Endothelial cell of umbilical vein (primary cell): Measurements from ENCODE around the gene KIAA1217. TPM values are rescaled to one million over a fixed set of nuclear protein-coding genes. Genes with fewer than 3 reads are reported as not detected.
A peak's percentile ranks its signal among the peaks of the same experiment; 100 is the strongest.

Source experiments
- BruUV-seq: library from RNA; stranded (reverse); fragments of 400-500 nt; replicated peaks from 2 replicates; lab custom pipeline; 2021; lab: Mats Ljungman, UMichigan
- CTCF ChIA-PET: fragments of 300-600, 350-600 bp; sonication (Branson Sonifier 250); formaldehyde crosslinking; loops from one replicate; lab custom pipeline; 2021; ENCODE audit warnings: antibody characterized with exemption, inconsistent platforms; lab: Charles Lee
- POLR2A ChIA-PET: fragments of 300-600, 350-600 bp; sonication (Branson Sonifier 250); formaldehyde crosslinking; loops from one replicate; lab custom pipeline; 2021; ENCODE audit warnings: antibody characterized with exemption, inconsistent platforms; lab: Charles Lee
- DNase-seq: peaks from one replicate; pipeline ENCODE4 v3.0.0-alpha.2; 2011; ENCODE audit warnings: low read depth, low spot score
- FAIRE-seq: peaks from 2 replicates; lab custom pipeline; 2011; peaks lifted over from hg19 to GRCh38; lab: Jason Lieb, UNC
- H2AFZ ChIP-seq: 2 replicates; pipeline ENCODE4 v1.6.0; 2012; ENCODE audit warnings: low read depth, low read length, control low read depth, inconsistent platforms
- H3K27ac ChIP-seq: 2 replicates; pipeline ENCODE4 v1.5.1; 2011; ENCODE audit warnings: low read depth, mild to moderate bottlenecking, control low read depth, low read length, moderate library complexity; ENCODE audit not compliant: insufficient read depth
- H3K27me3 ChIP-seq, 2 experiments: 2 replicates each; pipeline versions ENCODE4 v1.6.0 to v1.6.1; 2011; ENCODE audit warnings: low read length in 2 of 2, mixed read lengths in 1 of 2; ENCODE audit not compliant: control insufficient read depth in 2 of 2, insufficient read depth in 2 of 2
- H3K36me3 ChIP-seq, 2 experiments: 2 replicates in 1 of 2; 3 replicates in 1 of 2; pipeline ENCODE4 v1.5.1; 2011; ENCODE audit warnings: low read length in 2 of 2, mild to moderate bottlenecking in 1 of 2, moderate library complexity in 1 of 2; ENCODE audit not compliant: control insufficient read depth in 2 of 2, insufficient read depth in 2 of 2; ENCODE audit errors: extremely low read depth in 1 of 2
- H3K4me1 ChIP-seq: 3 replicates; pipeline ENCODE4 v1.5.1; 2011; ENCODE audit warnings: mild to moderate bottlenecking, low read length; ENCODE audit not compliant: control insufficient read depth, insufficient read depth; ENCODE audit errors: extremely low read depth
- H3K4me2 ChIP-seq: 2 replicates; pipeline ENCODE4 v1.6.1; 2011; ENCODE audit warnings: low read length, control low read depth, mixed read lengths; ENCODE audit not compliant: insufficient read depth
- H3K4me3 ChIP-seq, 3 experiments: fragments of 200-600 bp in 1 of 3; sonication (generic), shearing (Covaris generic) in 1 of 3; replicated peaks in 1 of 3; 2 replicates each; pipeline ENCODE4 v1.5.1; 2011 to 2016; ENCODE audit warnings: control low read depth in 3 of 3, low read length in 3 of 3, mild to moderate bottlenecking in 2 of 3, inconsistent platforms in 1 of 3, low read depth in 1 of 3, moderate library complexity in 1 of 3; ENCODE audit not compliant: insufficient read depth in 1 of 3
- H3K79me2 ChIP-seq: 2 replicates; pipeline ENCODE4 v1.6.0; 2012; ENCODE audit warnings: low read length, inconsistent platforms; ENCODE audit not compliant: control insufficient read depth, insufficient read depth
- H3K9ac ChIP-seq: replicated peaks from 2 replicates; pipeline ENCODE3; 2011; ENCODE audit warnings: low read length, control low read depth; ENCODE audit not compliant: insufficient read depth; ENCODE audit errors: extremely low read depth
- H3K9me1 ChIP-seq: replicated peaks from 3 replicates; pipeline ENCODE4 v1.6.0; 2011; ENCODE audit warnings: mild to moderate bottlenecking, low read length; ENCODE audit not compliant: control insufficient read depth, insufficient read depth; ENCODE audit errors: extremely low read depth
- H3K9me3 ChIP-seq: replicated peaks from 2 replicates; pipeline ENCODE4 v1.5.1; 2012; ENCODE audit warnings: low read length, inconsistent platforms; ENCODE audit not compliant: control insufficient read depth, insufficient read depth
- H4K20me1 ChIP-seq: replicated peaks from 2 replicates; pipeline ENCODE3; 2011; ENCODE audit warnings: mild to moderate bottlenecking, low read length; ENCODE audit not compliant: control insufficient read depth, insufficient read depth; ENCODE audit errors: extremely low read depth
- EZH2 ChIP-seq: IDR thresholded peaks from 2 replicates; pipeline ENCODE4 v1.6.1; 2012; ENCODE audit warnings: borderline replicate concordance, low read depth, mild to moderate bottlenecking, moderate library complexity, low read length, inconsistent platforms; ENCODE audit not compliant: severe bottlenecking
- FOS ChIP-seq: IDR thresholded peaks from 2 replicates; pipeline ENCODE4 v1.6.1; 2011; ENCODE audit warnings: mild to moderate bottlenecking, low read length, moderate library complexity, borderline replicate concordance; ENCODE audit not compliant: insufficient read depth
- GATA2 ChIP-seq: IDR thresholded peaks from 2 replicates; pipeline ENCODE4 v1.7.0; 2011; ENCODE audit warnings: low read depth, mild to moderate bottlenecking, moderate library complexity, mixed read lengths, low read length; ENCODE audit not compliant: insufficient read length, insufficient read depth
- JUN ChIP-seq: IDR thresholded peaks from 2 replicates; pipeline ENCODE4 v1.6.1; 2011; ENCODE audit warnings: borderline replicate concordance, low read depth; ENCODE audit not compliant: insufficient read length, insufficient read depth
- MYC ChIP-seq: IDR thresholded peaks from one replicate; pipeline ENCODE4 v1.6.1; 2011; ENCODE audit warnings: mild to moderate bottlenecking, low read depth, low read length
- POLR2A ChIP-seq: IDR thresholded peaks from 2 replicates; pipeline ENCODE4 v1.6.1; 2012; ENCODE audit warnings: low read depth, mild to moderate bottlenecking, control low read depth, low read length
- POLR2AphosphoS5 ChIP-seq: IDR thresholded peaks from 2 replicates; pipeline ENCODE4 v1.6.1; 2012; ENCODE audit warnings: low read depth, mild to moderate bottlenecking, control low read depth, low read length, moderate library complexity; ENCODE audit not compliant: insufficient read depth
- dilution Hi-C: fragments of 300-500 bp; cut with MboI; formaldehyde crosslinking; loops from one replicate; pipeline ENCODE4 v1.15.0; 2019; ENCODE audit warnings: low sequenced_read_pairs; ENCODE audit not compliant: extremely low pct_ligation_motif_present
- intact Hi-C: fragments of 100-400 bp; cut with micrococcal nuclease; formaldehyde crosslinking; loops from one replicate; pipeline ENCODE4 v1.10.0; 2022
- polyA plus RNA-seq, 4 experiments: library from polyadenylated mRNA; depleted of rRNA in 3 of 4; stranded (reverse) in 3 of 4; unstranded in 1 of 4; fragments of >200 nt; gene quantifications; 2 replicates each; pipeline versions ENCODE4 v1.2.1 to v1.2.3, GENCODE V29; 2011 to 2012; ENCODE audit warnings: missing spikeins in 1 of 4
- total RNA-seq: library from RNA; stranded (reverse); gene quantifications from 2 replicates; pipeline ENCODE4 v1.2.3, GENCODE V29; 2021
- TF ChIP-seq, protein P1 (sequence below), 2 donors: IDR thresholded peaks; 1 replicate in 1 of 2; 2 replicates in 1 of 2; pipeline ENCODE4 v1.5.1; 2011; ENCODE audit warnings: low read length in 2 of 2, mild to moderate bottlenecking in 2 of 2, moderate library complexity in 2 of 2, control low read depth in 1 of 2, inconsistent platforms in 1 of 2, low read depth in 1 of 2; ENCODE audit not compliant: insufficient read depth in 1 of 2; ENCODE audit errors: extremely low read depth in 1 of 2
- TF ChIP-seq, protein P2 (sequence below): IDR thresholded peaks from 2 replicates; pipeline ENCODE4 v1.6.1; 2011; ENCODE audit not compliant: insufficient read depth, insufficient read length

Gene KIAA1217
- total and polyA plus RNA-seq, 2 donors (not counting 3 experiments of a cell fraction or from before 2014, with no cell fraction given): 0.83 to 10.3 TPM

DNA sequence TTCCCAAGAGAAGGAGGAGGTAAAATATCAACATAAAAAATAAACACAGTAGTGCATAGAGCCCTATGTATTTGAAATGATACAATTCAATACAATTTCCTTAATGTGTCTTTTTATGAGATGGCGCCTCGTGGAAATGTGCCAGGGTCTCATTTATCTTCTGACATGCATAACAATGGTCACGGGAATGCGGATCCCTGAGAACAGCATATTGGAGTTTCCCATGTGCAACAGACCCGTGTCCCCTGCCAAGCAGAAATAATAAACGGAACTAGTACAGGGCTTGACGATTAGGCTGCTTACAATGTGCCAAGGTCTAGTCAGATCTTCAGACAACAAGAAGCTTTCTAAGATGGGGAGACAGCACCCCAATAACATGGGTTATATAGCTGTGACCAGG lies 296.8 kb downstream of the KIAA1217 start:
- Histone ChIP-seq H4K20me1 (no peaks in the 10 kb centered on the region), H3K27me3 (peaks cover 0 to 2% of the 10 kb centered on the region in 2 experiments), H2AFZ (no peak overlapping the region), H3K9ac (no peak overlapping the region), H3K4me1 (no peaks in the 10 kb centered on the region), H3K4me2 (no peak overlapping the region), H3K36me3 (no peaks in the 10 kb centered on the region), H3K79me2 (no peaks in the 10 kb centered on the region), H3K4me3 (no peak overlapping the region), H3K9me3 (no peaks in the 10 kb centered on the region), H3K9me1 (no peaks in the 10 kb centered on the region), H3K27ac (no peak overlapping the region)
- intact Hi-C loops: no loop called here
- no TSS peak for BruUV-seq
- ChIA-PET CTCF (interaction anchor here (1.3 kb wide), 1 partner anchor 12 kb away, joined by 5 read pairs; no protein-coding TSS in a partner anchor), POLR2A (no interaction called here)
- dilution Hi-C loops: no loop called here
- TF ChIP-seq EZH2 (no peak), GATA2 (no peak), POLR2AphosphoS5 (no peak), POLR2A (no peak), MYC (no peak), FOS (no peak), JUN (no peak)
- TF ChIP-seq, protein P1, sequence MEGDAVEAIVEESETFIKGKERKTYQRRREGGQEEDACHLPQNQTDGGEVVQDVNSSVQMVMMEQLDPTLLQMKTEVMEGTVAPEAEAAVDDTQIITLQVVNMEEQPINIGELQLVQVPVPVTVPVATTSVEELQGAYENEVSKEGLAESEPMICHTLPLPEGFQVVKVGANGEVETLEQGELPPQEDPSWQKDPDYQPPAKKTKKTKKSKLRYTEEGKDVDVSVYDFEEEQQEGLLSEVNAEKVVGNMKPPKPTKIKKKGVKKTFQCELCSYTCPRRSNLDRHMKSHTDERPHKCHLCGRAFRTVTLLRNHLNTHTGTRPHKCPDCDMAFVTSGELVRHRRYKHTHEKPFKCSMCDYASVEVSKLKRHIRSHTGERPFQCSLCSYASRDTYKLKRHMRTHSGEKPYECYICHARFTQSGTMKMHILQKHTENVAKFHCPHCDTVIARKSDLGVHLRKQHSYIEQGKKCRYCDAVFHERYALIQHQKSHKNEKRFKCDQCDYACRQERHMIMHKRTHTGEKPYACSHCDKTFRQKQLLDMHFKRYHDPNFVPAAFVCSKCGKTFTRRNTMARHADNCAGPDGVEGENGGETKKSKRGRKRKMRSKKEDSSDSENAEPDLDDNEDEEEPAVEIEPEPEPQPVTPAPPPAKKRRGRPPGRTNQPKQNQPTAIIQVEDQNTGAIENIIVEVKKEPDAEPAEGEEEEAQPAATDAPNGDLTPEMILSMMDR (IDR thresholded peaks at IDR 0.05; ENCODE audit: extremely low read depth in 1 of 2, insufficient read depth in 1 of 2, low read depth in 1 of 2, low read length in 2 of 2): no peak
- TF ChIP-seq, protein P2, sequence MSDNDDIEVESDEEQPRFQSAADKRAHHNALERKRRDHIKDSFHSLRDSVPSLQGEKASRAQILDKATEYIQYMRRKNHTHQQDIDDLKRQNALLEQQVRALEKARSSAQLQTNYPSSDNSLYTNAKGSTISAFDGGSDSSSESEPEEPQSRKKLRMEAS: no peak
- DNase-seq (peak; percentile 33), FAIRE-seq (no peak)
